GM10248 (cell line): ENCODE measurements around the gene PAX5.

Source experiments
- CTCF ChIA-PET: fragments of 300-600 bp; sonication (Branson Sonifier 250); formaldehyde crosslinking; extraction: SDS; loops from one replicate; lab custom pipeline; 2021; ENCODE audit warnings: antibody characterized with exemption; lab: Yijun Ruan, JAX
- POLR2A ChIA-PET: fragments of 350-650 bp; sonication (Branson Sonifier 250); formaldehyde crosslinking; extraction: SDS; loops from one replicate; lab custom pipeline; 2020; ENCODE audit warnings: antibody characterized with exemption; lab: Yijun Ruan, JAX
- DNase-seq: peaks from one replicate; pipeline ENCODE4 v3.0.0; 2012; ENCODE audit errors: extremely low spot score
- TF ChIP-seq, protein P1 (sequence below): IDR thresholded peaks from 2 replicates; pipeline ENCODE4 v1.5.1; 2012; ENCODE audit warnings: mild to moderate bottlenecking, low read depth; ENCODE audit errors: extremely low read depth, missing control alignments, control extremely low read depth

Gene PAX5

DNA sequence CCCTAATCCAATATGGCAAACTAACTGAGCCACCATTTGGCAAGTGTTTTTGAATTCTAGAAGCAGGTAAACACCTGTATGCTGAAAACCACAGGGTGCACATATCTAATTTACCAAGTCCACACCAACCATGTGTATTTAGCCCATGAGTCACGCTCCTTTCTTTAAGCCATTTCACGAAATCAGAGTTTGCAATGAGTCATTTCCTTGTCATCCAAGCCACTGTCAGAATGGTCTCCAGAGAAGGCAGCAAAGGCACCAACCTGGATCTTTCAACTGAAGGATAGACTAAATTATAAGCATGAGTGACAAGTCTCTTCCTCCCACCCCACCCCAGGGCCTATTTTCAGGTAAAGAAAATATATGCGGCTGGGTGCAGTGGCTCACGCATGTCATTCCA is 110.0 kb downstream of the PAX5 start:
- no peak for DNase-seq
- POLR2A ChIA-PET, result no interaction called here
- CTCF ChIA-PET, result no interaction called here
- TF ChIP-seq, protein P1, sequence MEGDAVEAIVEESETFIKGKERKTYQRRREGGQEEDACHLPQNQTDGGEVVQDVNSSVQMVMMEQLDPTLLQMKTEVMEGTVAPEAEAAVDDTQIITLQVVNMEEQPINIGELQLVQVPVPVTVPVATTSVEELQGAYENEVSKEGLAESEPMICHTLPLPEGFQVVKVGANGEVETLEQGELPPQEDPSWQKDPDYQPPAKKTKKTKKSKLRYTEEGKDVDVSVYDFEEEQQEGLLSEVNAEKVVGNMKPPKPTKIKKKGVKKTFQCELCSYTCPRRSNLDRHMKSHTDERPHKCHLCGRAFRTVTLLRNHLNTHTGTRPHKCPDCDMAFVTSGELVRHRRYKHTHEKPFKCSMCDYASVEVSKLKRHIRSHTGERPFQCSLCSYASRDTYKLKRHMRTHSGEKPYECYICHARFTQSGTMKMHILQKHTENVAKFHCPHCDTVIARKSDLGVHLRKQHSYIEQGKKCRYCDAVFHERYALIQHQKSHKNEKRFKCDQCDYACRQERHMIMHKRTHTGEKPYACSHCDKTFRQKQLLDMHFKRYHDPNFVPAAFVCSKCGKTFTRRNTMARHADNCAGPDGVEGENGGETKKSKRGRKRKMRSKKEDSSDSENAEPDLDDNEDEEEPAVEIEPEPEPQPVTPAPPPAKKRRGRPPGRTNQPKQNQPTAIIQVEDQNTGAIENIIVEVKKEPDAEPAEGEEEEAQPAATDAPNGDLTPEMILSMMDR, result no peak

DNA sequence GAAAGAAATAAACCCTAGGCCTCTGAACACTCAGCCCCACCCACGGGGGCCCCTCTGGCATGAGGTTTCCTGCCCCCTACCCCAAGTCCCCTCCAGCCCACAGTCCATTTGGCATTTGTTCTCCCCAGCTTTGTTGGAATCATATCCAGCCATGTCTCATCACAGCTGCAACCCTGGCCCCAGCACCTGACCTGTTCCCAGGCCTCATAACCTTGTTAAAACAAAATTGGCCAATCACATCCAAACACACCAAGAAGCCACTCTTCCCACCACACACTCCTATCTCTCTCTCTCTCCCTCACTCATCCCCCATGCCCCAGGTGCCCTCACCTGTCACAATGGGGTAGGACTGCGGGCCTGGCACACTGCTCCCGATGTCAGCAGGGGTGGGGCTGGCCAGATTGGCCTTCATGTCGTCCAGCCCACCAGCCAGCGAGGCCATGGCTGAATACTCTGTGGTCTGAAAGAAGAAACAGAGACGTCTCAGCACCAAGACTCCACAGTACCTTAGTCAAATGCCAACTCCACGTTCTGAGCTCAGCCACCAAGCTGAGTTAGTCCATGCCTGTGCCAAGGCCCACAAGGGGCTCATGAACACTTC is 110.9 kb downstream of the PAX5 start:
- CTCF ChIA-PET, result interaction anchor here (0.7 to 1.7 kb wide), 5 partner anchors 9 to 198 kb away, joined by 3 to 4 read pairs (median 3); no protein-coding TSS in a partner anchor

DNA sequence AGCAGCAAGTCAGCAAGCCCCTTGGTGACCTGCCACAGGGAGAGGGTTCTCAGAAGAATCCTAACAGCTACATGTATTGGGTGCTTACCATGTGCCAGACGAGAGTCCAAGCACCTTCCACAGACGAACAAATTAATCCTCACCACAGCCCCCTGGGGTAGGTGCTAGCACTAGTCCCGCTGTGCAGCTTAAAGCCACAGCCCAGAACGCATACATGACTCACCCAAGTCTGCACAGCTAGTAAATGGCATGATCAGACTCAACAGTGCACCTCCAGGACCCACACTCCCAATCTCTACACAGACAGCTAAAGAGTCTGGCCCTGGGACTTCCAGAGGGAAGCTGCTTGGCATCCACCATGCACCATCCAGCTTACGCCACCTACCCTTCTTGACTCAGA is 111.5 kb downstream of the PAX5 start:
- no peak for DNase-seq
- CTCF ChIA-PET, result interaction anchor here (0.9 to 1.7 kb wide), 9 partner anchors 10 to 489 kb away, joined by 3 to 4 read pairs (median 3); no protein-coding TSS in a partner anchor
- TF ChIP-seq, protein P1, result no peak
- POLR2A ChIA-PET, result no interaction called here

More for the DNA sequence above, 110.9 kb downstream of the PAX5 start:
- POLR2A ChIA-PET, result no interaction called here
- TF ChIP-seq, protein P1, result no peak
- DNase-seq, result no peak

DNA sequence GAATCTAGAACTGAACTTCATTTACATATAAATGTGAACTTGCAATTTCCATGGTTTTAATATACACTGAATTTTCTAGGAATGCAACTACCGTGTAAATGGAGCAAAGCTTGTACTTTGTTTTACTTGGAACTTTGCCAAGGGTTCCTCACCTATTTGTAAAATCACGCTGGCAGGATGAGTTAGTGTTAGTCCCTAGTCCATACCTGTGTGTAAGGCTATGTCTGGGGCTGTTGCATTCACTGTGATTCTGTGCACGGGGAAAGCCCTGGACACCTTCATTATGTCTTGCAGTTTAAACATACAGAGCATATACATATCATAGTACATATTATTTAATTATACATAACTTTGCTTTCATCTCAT is 119.9 kb downstream of the PAX5 start:
- DNase-seq, result no peak
- CTCF ChIA-PET, result interaction anchor here (0.9 to 1.8 kb wide), 6 partner anchors 11 to 47 kb away, joined by 3 to 7 read pairs (median 4); no protein-coding TSS in a partner anchor
- POLR2A ChIA-PET, result no interaction called here
- TF ChIP-seq, protein P1, result no peak

DNA sequence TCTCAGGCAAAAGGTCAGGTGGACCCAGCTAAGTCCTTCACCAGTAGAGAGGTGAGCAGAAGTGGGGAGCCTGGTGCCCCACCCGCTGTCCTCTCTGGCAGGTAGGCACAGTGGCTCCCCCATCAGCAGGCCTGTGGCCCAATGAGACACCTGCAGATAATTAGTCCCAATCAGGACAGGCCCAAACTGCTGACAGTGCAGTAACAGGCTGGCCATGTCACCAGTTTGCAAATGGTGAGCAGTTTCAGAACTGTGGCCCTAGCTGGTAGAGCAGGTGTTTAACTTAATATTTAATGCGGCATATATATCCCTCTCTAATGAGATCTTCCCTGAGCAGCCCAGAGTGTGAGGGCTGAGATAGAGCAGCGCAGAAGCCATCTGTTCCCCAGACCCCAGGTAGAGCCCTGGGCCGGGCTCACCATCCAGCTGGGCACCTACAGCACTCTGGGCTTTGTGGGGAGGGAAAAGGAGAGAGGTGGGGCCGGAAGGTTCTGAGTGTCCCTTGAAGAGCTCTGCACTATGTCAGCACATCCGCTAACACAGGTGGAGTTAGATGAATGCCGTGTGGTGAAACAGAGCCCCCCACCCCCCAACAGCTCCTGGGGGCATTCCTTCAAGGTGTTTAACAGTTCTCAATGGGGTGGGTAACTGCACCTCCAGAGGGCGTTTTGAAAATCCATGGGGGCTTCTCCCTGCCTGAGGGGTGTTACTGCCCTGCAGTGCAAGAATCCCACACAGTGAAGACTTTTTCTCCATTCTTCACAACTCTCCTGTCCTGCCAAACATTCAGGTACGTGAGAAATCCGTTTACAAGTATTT is 120.5 kb downstream of the PAX5 start:
- CTCF ChIA-PET, result interaction anchor here (0.9 to 2.0 kb wide), 11 partner anchors 10 to 397 kb away, joined by 3 to 7 read pairs (median 4); no protein-coding TSS in a partner anchor
- TF ChIP-seq, protein P1, result peak; percentile 19
- POLR2A ChIA-PET, result no interaction called here
- no peak for DNase-seq

DNA sequence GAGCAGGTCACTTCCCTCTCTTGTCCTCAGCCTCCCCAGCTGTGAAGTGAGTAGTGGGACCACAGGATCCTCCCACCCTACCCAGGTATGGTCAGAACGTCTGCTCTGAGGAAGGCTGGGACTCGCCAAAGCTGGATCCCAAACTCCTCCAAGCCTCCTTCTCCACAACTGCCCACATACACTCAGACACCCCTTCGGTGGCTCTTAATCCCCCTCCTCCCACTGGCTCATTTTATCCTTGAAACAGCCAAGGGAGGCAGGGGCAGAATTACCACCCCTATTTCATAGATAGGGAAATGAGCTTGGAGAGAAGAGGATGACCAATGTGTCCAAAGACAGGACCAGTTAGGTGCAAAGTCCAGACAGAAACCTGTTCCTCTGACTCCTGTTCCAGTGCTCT is 121.4 kb downstream of the PAX5 start:
- TF ChIP-seq, protein P1, result no peak
- ChIA-PET POLR2A (no interaction called here), CTCF (interaction anchor here (1.0 to 2.0 kb wide), 7 partner anchors 9 to 398 kb away, joined by 3 to 5 read pairs (median 4); no protein-coding TSS in a partner anchor)
- DNase-seq, result no peak
